ENCODE results near the gene BCLAF1. TPM values are rescaled to one million over a fixed set of nuclear protein-coding genes. Genes with fewer than 3 reads are reported as not detected.

BCLAF1 gene
- polyA plus RNA-seq, 1 donor (not counting 4 experiments of a cell fraction or from before 2014, with no cell fraction given): 80.3 TPM

GRCh38 chr6:136244061-136244616 is 45.5 kb downstream of the BCLAF1 start:
- dilution Hi-C loops (cut with MboI; ENCODE audit: extremely low pct_ligation_motif_present, low sequenced_read_pairs): no loop called here
- Histone ChIP-seq H3K27me3 (ENCODE audit: control insufficient read depth, extremely low read depth, insufficient read depth, low read length) (no peaks in the 10 kb centered on the region), H3K36me3 (ENCODE audit: control insufficient read depth in 2 of 2, extremely low read depth in 1 of 2, insufficient read depth in 2 of 2, low read length in 2 of 2) (peaks cover 0 to 11% of the 10 kb centered on the region in 2 experiments), H3K4me3 (ENCODE audit: control insufficient read depth in 2 of 3, extremely low read depth in 1 of 3, insufficient read depth in 2 of 3, low read depth in 1 of 3, low read length in 3 of 3) (no peak overlapping the region), H3K4me2 (ENCODE audit: control insufficient read depth, extremely low read depth, insufficient read depth, low read depth, low read length) (no peak overlapping the region), H3K79me2 (ENCODE audit: control insufficient read depth, insufficient read depth, low read length) (peaks cover 3% of the 10 kb centered on the region), H3K4me1 (ENCODE audit: control insufficient read depth, extremely low read depth, insufficient read depth, low read length) (peaks cover 5% of the 10 kb centered on the region), H3K9me3 (ENCODE audit: control insufficient read depth, low read depth, low read length) (no peaks in the 10 kb centered on the region), H4K20me1 (ENCODE audit: control insufficient read depth, extremely low read depth, insufficient read depth, low read length) (no peaks in the 10 kb centered on the region), H3K9ac (ENCODE audit: control insufficient read depth, extremely low read depth, insufficient read depth, low read length) (no peak overlapping the region), H3K27ac (ENCODE audit: control insufficient read depth, insufficient read depth, low read length) (no peak overlapping the region), H3K9me1 (ENCODE audit: control insufficient read depth, extremely low read depth, insufficient read depth, low read length) (no peaks in the 10 kb centered on the region), H2AFZ (ENCODE audit: control insufficient read depth, low read length) (no peak overlapping the region)
- FAIRE-seq (no peak), DNase-seq (ENCODE audit: low read depth, low spot score) (no peak)
- no peak for TF ChIP-seq EZH2 (IDR thresholded peaks at IDR 0.05; ENCODE audit: low read length)
- no peak for TF ChIP-seq CTCF (optimal IDR thresholded peaks at IDR 0.05 in 1 of 3, IDR thresholded peaks at IDR 0.05 in 1 of 3, conservative IDR thresholded peaks at IDR 0.05 in 1 of 3; ENCODE audit: extremely low read depth in 1 of 3, insufficient read depth in 2 of 3, low read length in 3 of 3)

- H3K79me2 ChIP-seq (ENCODE audit: control insufficient read depth, insufficient read depth, low read length): no peaks in the 10 kb centered on the region
- no peaks in the 10 kb centered on the region for H3K9me1 ChIP-seq (ENCODE audit: control insufficient read depth, extremely low read depth, insufficient read depth, low read length)
- dilution Hi-C loops (cut with MboI; ENCODE audit: extremely low pct_ligation_motif_present, low sequenced_read_pairs): no loop called here
- H3K9me3 ChIP-seq (ENCODE audit: control insufficient read depth, low read depth, low read length): no peaks in the 10 kb centered on the region
- H4K20me1 ChIP-seq (ENCODE audit: control insufficient read depth, extremely low read depth, insufficient read depth, low read length): no peaks in the 10 kb centered on the region
- H2AFZ ChIP-seq (ENCODE audit: control insufficient read depth, low read length): no peak overlapping the region
- H3K36me3 ChIP-seq (ENCODE audit: control insufficient read depth in 2 of 2, extremely low read depth in 1 of 2, insufficient read depth in 2 of 2, low read length in 2 of 2): peaks cover 0 to 17% of the 10 kb centered on the region in 2 experiments
- H3K27ac ChIP-seq (ENCODE audit: control insufficient read depth, insufficient read depth, low read length): no peak overlapping the region
- no peaks in the 10 kb centered on the region for H3K27me3 ChIP-seq (ENCODE audit: control insufficient read depth, extremely low read depth, insufficient read depth, low read length)
- no peak overlapping the region for H3K4me3 ChIP-seq (ENCODE audit: control insufficient read depth in 2 of 3, extremely low read depth in 1 of 3, insufficient read depth in 2 of 3, low read depth in 1 of 3, low read length in 3 of 3)
- DNase-seq (ENCODE audit: low read depth, low spot score) (no peak), FAIRE-seq (no peak)
- H3K4me1 ChIP-seq (ENCODE audit: control insufficient read depth, extremely low read depth, insufficient read depth, low read length): no peaks in the 10 kb centered on the region
- TF ChIP-seq EZH2 (IDR thresholded peaks at IDR 0.05; ENCODE audit: low read length) (no peak), CTCF (optimal IDR thresholded peaks at IDR 0.05 in 1 of 3, IDR thresholded peaks at IDR 0.05 in 1 of 3, conservative IDR thresholded peaks at IDR 0.05 in 1 of 3; ENCODE audit: extremely low read depth in 1 of 3, insufficient read depth in 2 of 3, low read length in 3 of 3) (no peak)
- H3K4me2 ChIP-seq (ENCODE audit: control insufficient read depth, extremely low read depth, insufficient read depth, low read depth, low read length): no peak overlapping the region
- H3K9ac ChIP-seq (ENCODE audit: control insufficient read depth, extremely low read depth, insufficient read depth, low read length): no peak overlapping the region
These were observed 53.0 kb downstream of the BCLAF1 start for GRCh38 chr6:136236466-136237293.

Data from keratinocyte (primary cell).